ENCODE data around the gene DLG1.
A peak's percentile ranks its signal among the peaks of the same experiment; 100 is the strongest.

DLG1 gene

GRCh38 chr3:197165890-197166289, 132.5 kb downstream of the DLG1 start:
- no peak for DNase-seq

DNA sequence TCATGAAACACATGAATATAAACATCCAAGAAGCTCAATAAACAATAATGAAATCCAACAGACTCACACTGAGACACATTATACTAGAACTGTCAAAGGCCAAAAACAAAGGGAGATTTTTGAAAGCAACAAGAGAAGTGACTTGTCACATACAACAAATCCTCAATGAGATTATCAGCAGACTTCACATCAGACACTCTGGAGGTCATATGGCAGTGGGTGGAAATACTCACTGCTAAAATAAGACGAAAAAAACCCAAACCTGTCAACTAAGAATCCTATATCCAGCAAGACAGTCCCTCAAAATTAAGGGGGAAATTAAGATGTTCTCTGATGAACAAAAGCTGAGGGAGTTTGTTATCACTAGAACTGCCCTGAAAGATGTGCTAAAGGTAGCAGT, 143.4 kb downstream of the DLG1 start:
- no peak for DNase-seq

- DNase-seq, result peak; percentile 60
Measured at GRCh38 chr3:197151580-197151979, 146.8 kb downstream of the DLG1 start.

DNA sequence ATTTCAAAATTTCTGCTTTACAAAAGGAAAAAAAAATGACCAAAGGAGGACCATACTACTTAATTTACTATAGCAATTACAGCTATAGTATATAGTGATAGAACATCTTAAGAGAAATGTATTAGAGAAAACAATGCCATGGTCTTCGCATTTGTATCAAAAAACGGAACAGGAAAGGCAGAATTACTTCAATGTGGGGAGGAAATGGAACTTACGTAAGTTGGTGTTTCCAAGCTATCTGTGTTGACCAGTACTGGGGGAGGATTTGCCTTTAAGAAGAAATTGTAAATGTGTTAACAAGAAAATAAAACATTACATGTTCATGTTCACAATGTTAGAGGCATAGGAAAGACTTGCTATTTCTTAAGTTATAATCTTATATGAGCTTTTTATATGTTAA, 148.9 kb downstream of the DLG1 start:
- no peak for DNase-seq

- no peak for DNase-seq
Measured at GRCh38 chr3:197144188-197144587, 154.2 kb downstream of the DLG1 start.

GRCh38 chr3:197139586-197139985, 158.8 kb downstream of the DLG1 start:
- DNase-seq, result no peak

- no peak for DNase-seq
Measured at GRCh38 chr3:197137751-197138150, 160.7 kb downstream of the DLG1 start.

DNA sequence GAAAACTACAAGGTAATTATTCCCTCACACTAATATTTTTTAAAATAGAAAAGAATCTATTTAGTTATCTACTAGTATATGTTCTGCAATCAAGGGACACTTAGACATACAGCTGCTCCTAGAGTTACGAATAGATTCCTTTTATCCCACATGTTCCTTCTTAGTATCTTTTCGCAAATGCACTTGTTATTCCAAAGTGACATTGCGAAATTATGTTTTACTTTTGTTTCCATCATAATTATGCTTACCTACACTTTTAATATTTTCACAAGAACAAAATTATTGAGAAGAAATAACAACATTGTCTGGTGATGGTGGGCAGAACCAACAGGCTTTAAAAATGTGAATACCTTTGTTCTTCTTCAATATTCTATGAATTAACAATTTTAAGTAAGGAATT, 161.7 kb downstream of the DLG1 start:
- DNase-seq, result no peak

GRCh38 chr3:197135212-197135611, 163.2 kb downstream of the DLG1 start:
- no peak for DNase-seq

DNA sequence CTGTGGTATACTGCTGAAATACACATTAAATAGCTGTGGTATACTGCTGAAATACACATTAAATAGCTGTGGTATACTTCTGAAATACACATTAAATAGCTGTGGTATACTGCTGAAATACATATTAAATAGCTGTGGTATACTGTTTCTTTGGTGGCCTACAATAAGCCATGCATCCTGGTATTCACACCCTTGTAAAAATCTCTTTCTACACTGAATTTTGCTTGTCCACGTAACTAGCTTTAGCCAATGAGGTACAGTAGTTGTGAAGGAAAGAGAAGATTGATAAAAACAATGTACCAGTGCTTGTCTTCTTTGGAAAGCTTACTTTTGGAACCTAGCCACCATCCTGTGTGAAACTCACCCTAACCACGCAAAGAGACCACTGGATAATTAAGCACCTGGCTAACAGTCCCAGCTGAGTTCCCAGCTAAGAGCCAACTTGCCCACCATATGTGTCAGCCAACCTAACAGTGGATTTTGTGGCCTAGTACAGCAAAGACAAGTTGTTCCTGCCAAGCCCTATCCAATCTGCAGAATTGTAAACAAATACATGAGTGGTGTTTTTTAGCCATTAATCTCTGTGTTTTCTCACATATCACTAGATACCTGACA, 165.4 kb downstream of the DLG1 start:
- no peak for DNase-seq

GRCh38 chr3:197125636-197126035, 172.8 kb downstream of the DLG1 start:
- DNase-seq, result no peak

DNA sequence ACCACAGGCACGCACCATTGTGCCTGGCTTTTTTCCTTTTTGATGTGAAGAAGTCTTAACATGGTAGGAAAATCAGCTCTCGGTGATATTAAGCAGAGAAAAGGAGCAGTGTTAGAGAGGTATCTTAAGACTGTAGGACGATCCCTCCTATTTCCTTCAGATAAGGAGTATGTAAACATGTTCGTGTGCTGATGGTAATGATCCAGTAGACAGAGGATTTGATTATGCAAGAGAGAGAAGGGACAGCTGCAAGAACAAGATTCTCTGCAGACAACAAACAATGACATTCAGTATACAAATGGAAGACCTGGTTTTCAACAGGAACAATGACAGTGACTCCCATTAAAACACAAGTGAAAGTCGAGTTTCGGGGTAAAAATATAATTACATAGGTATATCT, 173.7 kb downstream of the DLG1 start:
- DNase-seq, result peak; percentile 11

DNA sequence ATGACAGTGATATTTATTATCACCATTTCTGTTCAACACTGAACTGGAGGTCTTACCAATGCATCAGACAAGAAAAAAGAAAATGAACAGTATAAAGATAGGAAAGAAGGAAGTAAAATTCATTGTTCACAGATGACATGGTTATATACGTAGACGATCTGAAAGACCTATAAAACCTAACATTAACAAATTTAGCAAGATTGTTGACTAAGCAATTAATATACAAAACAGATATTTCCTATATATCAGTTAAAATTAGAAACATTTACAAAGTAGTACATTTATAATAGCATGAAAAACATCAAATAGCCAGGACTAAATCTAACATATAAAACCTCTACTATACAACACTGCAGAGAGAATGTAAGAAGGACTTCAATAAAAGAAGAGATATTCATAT, 176.0 kb downstream of the DLG1 start:
- no peak for DNase-seq

DNA sequence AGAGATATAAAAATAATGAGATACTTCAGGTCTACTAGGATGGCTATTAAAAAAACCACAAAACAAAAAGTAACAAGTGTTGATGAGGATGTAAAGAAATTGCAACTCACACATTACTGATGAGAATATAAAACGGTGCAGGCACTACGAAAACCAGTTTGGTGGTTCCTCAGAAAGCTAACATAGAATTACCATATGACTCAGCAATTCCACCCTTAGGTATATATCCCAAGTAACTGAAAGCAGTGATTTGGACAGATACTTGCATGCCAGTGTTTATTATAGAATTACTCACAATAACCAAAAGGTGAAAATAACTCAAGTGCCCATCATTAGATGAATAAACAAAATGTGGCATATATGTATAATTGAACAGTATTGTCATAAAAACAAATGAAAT, 181.3 kb downstream of the DLG1 start:
- no peak for DNase-seq

- DNase-seq, result no peak
Measured at GRCh38 chr3:197114007-197114406, 184.4 kb downstream of the DLG1 start.

DNA sequence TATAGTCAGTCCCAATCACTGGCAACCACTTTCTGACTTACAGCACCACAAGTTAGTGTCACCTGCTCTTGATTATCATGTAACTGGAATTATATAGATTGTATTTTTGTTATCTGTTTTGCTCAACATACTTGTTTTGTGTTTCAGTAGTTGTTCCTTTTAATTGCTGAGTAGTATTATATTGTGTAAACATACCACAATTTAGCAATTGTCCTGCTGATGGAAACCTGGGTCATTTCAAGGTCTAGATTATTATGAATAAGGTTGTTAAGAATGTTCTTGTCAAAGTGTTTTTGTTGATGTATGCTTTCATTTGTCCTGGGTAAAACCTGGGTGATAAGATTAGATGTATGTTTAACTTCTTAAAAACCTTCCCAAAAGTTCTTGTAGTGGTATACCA, 186.7 kb downstream of the DLG1 start:
- no peak for DNase-seq

DNA sequence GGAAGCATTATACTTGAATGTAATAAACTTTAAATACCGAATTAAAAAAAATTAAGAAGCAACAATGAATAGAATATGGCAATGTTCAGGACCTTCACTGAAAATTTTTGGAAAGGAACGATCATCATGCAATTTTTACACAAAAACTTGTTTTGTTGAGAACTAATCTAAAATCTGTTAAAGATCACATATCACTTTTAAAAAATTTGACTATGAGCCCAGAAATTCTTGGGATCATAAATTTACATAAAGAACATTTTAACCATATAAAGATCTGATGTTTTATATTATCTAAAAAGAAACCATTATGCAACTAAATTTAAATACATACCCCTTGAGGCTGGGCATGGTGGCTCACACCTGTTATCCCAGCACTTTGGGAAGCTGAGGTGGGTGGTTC, 192.6 kb downstream of the DLG1 start:
- DNase-seq, result no peak

DNA sequence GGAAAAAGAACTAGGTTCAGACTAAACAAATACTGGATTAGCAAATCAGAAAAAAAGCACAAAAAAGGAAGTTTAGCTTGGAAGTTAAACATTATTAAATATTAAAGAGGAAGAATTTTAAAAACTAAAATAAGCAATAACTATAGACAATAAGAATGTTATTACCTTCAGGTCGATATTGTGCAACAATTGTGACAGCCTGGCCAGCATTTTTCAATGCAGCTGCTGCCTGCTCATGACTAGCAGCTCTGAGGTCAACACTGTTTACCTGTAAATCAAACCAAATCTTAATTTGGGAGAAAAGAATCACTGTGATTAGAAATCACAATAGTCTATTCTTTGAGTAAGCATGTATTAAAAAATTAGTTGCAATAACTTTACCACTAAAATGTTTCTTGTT, 193.7 kb downstream of the DLG1 start:
- DNase-seq, result no peak

- DNase-seq, result no peak
Measured at GRCh38 chr3:197103766-197104165, 194.6 kb downstream of the DLG1 start.

DNA sequence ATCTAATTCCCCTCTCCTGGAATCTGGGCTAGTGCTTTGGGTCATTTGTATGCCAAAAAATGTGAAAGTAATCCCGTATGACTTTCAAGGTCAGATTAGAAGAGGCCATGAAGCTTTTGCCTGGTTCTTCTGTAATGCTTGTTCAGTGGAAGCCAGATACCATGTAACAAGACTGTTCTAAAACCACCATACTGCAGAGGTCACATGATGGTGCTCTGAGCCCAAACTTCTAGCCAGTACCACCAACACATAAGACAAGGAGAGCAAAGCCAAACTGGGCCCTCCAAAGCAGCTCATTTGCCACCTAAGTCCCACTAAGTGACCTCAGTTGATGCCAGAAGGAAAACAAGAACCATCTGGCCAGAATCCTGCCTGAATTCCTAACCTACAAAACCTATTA, 204.5 kb downstream of the DLG1 start:
- no peak for DNase-seq

DNA sequence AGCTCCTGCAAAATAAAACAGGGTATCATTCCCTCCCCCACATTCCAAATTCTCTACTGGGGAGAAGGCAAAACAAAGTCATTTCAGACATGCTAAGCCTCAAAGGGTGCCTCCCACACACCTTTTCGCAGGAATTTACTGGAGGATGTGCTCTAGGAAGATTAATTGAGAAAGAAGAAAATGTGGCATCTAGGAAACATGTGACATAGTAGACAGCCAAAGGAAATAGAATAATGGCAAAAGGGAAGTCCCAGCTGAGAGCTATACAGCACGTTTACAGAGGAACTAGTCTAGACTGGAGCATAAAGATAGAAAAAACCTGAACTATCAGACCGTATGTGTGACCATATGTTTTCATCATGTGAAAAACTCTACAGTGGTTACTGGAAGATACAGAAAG, 210.0 kb downstream of the DLG1 start:
- DNase-seq, result no peak

DNA sequence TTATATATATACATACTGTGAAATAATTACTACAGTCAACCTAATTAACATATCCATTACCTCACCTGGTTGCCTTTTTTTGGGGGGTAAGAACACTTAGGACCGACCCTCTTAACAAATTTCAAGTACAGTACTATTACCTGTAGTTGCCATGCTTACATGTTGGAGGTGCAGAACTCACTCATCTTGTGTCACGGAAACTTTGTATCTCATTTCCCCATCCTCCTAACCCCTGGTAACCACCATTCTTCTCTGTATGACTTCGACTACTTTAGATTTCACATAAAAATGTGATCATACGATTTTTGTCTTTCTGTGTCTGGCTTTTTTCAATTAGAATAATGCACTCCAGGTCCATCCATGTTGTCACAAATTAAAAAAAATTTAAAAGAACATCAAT, 213.3 kb downstream of the DLG1 start:
- DNase-seq, result no peak

- DNase-seq, result no peak
Measured at GRCh38 chr3:197083486-197083885, 214.9 kb downstream of the DLG1 start.

- DNase-seq, result no peak
Measured at GRCh38 chr3:197082871-197083270, 215.5 kb downstream of the DLG1 start.

GRCh38 chr3:197080344-197080743, 218.1 kb downstream of the DLG1 start:
- no peak for DNase-seq

DNA sequence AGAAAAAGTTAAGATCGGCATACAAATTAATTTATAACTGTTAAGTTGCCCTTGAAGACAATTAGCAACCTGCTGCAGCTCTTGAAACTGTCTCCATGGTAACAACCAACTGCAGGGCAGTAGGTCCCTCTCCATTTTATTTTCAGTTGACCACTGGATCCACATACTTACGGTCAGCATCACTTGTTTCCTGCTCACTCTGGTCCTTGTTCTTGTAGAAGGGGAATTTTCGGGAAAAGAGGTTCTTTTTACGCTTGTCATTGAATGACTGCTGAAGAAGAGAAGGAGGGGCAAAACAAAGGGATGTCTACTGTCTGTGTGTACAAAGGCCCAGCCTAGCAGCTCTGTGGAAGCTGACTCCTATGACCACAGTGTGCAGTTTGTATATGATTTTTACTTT, 222.0 kb downstream of the DLG1 start:
- DNase-seq, result no peak

Data from NCI-H510A treated with DMSO at 0.1 percent for 48 hours (cell line).